HEK293T (cell line): ENCODE results near the gene SCTR.

Experiments used
- CTBP1 ChIP-seq: fragments of 450-650 bp; IDR thresholded peaks from 2 replicates; pipeline ENCODE4 v1.6.1; 2016; ENCODE audit warnings: borderline replicate concordance
- PKNOX1 ChIP-seq: fragments of 450-650 bp; IDR thresholded peaks from 2 replicates; pipeline ENCODE4 v1.6.1; 2016
- SP1 ChIP-seq: fragments of 450-650 bp; IDR thresholded peaks from 2 replicates; pipeline ENCODE4 v1.6.1; 2017
- SUZ12 ChIP-seq: fragments of 450-650 bp; IDR thresholded peaks from 2 replicates; pipeline ENCODE4 v1.6.1; 2016; ENCODE audit warnings: mild to moderate bottlenecking
- ZNF384 ChIP-seq: fragments of 450-650 bp; IDR thresholded peaks from 2 replicates; pipeline ENCODE4 v1.6.1; 2016

GRCh38 chr2:119455066-119455718 lies 69.1 kb downstream of the SCTR start:
- no peak for TF ChIP-seq PKNOX1
- TF ChIP-seq SUZ12, result no peak
- no peak for TF ChIP-seq CTBP1
- TF ChIP-seq ZNF384, result no peak
- no peak for TF ChIP-seq SP1
